Measurements from ENCODE around the gene PHC2.
"Not testable (repeated sequence)": the region's sequence is repeated elsewhere in the genome, so short reads cannot be mapped to it uniquely, and the experiment has no call there.

Gene PHC2

GRCh38 chr1:33306653-33307493 lies 124.0 kb downstream of the PHC2 start:
- DNase-seq = no peak

DNA sequence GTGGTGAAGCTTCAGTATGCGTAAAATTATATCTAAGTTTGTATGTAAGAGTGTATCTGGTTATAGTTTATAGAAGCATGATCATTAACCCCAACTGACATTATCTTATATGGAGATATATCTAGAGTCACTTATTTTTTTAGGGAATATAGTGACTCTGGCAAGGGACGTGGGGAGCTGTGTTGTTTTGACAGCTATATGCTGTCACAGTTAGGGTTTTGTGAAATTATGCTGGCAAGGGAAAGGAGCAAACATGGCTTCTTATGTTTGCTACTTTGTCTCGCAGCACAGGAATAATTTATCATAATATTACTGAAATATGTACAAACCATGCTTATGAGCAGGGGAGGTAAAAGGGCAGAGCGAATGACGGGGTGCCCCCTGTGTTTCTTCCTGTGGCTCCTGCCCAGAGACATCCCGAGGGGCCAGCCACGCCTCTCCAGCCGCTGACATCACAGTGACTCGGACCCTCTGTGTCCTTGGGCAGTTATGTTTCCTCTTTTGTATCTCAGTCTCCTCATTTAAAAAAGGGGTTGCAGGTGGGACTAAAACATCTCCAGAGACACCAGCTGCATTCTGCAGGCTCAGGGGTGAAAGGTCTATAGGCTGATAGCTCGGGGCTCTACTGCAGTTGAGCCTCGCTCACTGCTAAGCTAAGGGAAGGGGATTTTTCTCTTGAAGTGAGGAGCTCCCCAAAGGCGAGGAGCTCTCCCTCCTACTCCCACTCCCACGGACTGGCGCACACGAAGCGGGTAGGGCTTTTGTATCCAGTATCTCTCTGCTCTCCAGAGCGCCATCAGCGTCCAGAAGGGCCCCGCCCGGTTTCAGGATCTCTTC lies 124.9 kb downstream of the PHC2 start:
- no peak for DNase-seq

GRCh38 chr1:33305016-33305415 lies 125.9 kb downstream of the PHC2 start:
- no peak for DNase-seq

DNA sequence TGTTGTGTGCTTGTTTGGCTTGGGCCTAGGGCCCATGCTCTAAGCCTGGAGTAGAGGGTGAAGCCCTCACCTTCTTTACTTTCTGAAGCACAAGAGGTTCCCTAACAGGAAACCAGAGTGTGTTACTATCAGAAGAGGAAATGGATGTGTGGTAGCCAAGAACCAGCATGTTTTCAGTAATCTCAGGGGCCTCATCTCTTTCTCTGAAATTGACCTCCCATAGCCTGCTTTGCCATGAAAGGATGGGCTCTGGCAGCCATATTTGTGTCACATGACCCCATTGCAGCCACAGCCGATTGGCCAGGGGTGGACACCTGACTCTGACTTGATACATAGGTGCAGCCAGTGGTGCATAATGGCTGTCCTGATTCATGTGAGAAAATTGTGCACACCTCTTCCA lies 128.6 kb downstream of the PHC2 start:
- no peak for DNase-seq

DNA sequence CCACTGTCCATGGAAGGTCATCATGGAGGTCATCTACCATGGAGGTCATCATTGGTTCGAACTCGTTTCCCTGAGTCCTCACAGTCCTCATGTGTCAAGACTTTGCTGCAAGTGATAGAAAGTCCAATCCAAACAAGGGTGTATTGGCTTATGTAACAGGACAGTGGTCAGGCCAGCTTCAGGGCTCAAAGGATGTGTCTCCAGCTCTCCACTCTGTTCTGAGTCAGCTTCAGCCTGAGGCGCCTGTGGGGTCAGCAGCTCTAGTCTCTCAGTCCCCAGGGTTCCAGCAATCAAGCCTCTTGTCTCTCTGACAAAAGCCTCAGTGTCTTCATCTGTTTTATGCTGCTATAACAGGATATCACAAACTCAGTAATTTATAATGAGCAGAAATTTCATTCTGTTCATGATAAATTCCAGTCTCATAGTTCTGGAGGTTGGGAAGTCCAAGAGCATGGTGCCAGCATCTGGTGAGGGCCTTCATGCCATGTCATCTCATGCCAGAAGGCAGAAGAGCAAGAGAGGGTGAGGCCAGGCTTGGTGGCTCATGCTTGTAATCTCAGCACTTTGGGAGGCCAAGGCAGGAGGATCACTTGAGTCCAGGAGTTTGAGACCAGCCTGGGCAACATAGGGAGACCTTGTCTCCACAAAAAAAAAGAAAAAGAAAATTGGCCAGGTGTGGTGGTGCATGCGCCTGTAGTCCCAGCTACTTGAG lies 129.5 kb downstream of the PHC2 start:
- no peak for DNase-seq

GRCh38 chr1:33300673-33301072 lies 130.2 kb downstream of the PHC2 start:
- no peak for DNase-seq

GRCh38 chr1:33299461-33300155 lies 131.3 kb downstream of the PHC2 start:
- no peak for DNase-seq

DNA sequence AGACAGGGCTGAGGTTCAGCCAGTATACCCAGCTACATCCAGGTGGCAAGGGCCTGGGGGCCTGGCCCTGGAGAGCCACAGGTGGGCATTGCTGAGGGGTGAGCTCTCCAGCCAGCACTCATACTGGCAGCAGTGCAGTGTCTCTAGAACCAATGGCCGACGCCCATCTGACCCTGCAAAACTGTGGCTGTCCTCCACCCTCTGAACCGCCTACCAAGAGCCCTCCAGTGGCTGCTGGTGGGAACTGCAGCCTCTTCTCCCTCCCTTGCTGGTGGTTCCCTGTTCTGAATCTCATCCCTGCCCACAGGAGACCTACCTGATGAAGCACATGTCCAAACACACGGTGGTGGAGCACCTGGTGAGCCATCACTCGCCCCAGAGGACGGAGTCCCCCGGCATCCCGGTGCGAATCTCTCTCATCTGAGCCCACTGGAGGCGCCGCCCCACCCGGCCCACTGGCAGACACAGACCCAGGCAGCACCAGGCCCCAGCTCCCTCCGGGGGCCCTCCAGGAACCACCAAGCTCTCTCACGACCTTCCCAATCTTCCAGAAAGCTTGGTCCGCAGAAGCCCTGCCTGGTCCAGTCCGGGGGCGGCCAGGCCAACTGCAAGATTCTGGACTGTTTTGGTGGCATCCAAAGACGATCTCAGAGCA lies 132.1 kb downstream of the PHC2 start:
- peak; percentile 51 for DNase-seq

GRCh38 chr1:33297911-33298622 lies 132.8 kb downstream of the PHC2 start:
- no peak for DNase-seq

DNA sequence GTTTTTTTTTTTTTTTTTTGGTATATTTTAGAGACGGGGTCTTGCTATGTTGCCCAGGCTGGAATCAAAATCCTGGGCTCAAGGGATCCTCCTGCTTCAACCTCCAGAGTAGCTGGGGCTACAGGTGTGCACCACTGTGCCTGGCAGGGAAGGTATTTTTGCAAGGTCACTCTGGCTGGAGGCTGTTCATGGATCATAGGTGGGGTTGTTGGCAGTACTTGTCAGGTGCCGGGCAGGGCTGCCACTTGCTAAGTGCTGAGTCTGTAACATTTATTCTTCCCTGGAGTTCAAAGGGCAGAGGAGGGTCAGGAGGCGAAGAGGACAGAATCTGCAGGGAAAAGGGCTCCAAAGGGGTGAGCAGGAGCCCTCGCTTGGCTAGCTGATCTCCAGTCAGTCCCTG lies 134.1 kb downstream of the PHC2 start:
- DNase-seq = no peak

DNA sequence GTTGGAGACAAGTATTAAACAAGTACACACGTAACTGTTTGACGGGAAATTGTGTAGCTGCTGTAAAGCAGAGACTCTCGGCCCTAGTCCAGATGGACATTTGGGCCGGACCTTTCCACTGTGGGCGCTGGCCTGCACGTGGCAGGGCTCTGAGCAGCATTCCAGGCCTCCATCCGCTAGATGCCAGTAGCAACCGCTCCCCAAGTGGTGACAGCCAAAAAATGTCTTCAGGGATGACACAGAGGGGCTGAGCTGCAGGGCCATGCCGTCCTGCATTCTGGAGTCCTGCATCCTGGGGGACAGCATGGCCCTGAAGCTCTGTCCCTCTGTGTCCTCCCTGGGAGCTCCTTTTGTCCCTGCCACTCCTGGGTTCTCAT lies 134.8 kb downstream of the PHC2 start:
- no peak for DNase-seq

GRCh38 chr1:33295450-33296081 lies 135.3 kb downstream of the PHC2 start:
- DNase-seq = peak; percentile 82

DNA sequence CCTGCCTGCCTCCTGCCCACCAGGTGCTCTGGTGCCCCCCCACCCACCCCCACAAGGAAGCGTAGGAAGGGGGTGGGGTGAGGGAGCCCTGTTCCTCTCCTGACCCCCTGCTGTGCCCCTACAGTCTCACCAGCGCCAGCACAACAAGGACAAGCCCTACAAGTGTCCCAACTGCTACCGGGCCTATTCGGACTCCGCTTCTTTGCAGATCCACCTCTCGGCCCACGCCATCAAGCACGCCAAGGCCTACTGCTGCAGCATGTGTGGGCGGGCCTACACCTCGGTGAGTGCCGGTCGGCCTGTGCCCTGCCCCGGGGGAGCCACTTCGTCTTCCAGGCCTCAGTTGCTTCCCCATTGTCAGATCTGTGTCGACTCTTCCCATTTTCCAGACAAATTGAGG lies 135.9 kb downstream of the PHC2 start:
- no peak for DNase-seq

GRCh38 chr1:33294071-33295010 lies 136.6 kb downstream of the PHC2 start:
- no peak for DNase-seq

DNA sequence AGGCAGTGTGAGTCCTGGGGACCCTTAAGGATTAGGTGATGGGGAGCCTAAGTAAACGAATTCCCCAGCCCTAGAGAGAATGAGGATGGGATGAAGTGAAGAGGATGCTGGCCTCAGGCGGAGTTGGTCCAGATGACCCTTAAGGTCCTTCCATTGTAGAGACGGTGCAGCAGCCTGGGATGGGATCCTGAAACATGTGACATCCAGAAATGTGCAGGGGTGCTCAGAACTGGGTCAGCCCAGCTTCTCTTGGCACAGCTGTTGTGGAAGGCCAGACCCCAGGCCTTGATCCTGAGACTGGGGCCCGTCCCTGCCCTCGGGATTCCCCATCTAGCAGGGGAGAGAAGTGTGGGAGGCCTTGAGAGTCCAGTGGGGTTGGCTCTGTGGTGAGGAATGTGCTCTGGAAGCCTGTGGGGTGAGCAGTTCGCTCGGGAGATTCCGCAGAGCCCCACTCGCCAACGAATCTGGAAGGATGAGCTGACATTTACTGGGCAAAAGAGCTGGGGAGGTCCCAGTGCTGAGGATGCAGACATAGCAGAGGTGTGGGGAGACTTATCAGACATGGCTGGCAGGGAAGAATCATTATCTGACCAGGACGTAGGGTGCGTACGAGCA lies 138.1 kb downstream of the PHC2 start:
- DNase-seq = no peak

DNA sequence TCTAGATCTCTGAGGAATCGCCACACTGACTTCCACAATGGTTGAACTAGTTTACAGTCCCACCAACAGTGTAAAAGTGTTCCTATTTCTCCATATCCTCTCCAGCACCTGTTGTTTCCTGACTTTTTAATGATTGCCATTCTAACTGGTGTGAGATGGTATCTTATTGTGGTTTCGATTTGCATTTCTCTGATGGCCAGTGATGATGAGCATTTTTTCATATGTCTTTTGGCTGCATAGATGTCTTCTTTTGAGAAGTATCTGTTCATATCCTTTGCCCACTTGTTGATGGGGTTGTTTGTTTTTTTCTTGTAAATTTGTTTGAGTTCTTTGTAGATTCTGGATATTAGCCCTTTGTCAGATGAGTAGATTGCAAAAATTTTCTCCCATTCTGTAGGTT lies 140.3 kb downstream of the PHC2 start:
- not testable (repeated sequence) for DNase-seq

DNA sequence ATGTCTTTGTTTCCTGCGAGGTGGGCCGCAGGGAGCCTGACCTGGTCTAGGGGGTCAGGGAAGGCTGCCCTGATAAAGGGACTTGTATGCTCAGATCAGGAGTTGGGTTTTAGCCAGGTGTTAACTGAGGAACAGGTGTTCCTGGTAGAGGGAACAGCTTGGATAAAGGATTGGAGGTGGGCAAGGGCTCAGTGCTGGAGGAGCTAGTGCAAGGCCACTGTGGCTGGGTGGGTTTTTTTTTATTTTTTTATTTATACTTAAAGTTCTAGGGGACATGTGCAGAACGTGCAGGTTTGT lies 141.1 kb downstream of the PHC2 start:
- no peak for DNase-seq

GRCh38 chr1:33288976-33289857 lies 141.7 kb downstream of the PHC2 start:
- DNase-seq = no peak

DNA sequence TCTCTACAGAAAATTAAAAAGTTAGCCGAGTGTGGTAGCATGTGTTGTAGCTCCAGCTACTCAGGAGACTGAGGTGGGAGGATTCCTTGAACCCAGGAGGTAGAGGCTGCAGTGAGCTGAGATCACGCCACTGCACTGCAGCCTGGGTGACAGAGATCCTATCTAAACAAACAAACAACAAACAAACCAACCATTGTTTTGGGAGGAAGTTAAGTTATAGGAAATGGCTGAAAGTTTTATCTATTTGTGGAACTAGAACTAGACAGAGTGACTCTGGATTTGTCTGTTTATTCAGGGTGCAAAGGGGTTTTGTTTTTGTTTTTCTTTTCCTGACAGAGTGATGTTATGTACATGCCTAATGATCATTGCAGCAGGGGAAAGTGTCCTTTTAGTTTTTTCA lies 143.6 kb downstream of the PHC2 start:
- no peak for DNase-seq
